Ectodermal cell (in vitro differentiated cells): Measurements from ENCODE around the gene PON1.

ENCODE experiments used
- H3K27ac ChIP-seq: 2 replicates; pipeline ENCODE4 v1.7.0; 2013; ENCODE audit warnings: mild to moderate bottlenecking, low read depth, low read length; ENCODE audit not compliant: insufficient read depth, poor library complexity, severe bottlenecking
- H3K27me3 ChIP-seq: 2 replicates; pipeline ENCODE4 v1.7.0; 2013; ENCODE audit warnings: mild to moderate bottlenecking, low read length; ENCODE audit not compliant: insufficient read depth, control insufficient read depth, poor library complexity, severe bottlenecking
- H3K36me3 ChIP-seq: one replicate; pipeline ENCODE4 v1.7.0; 2013; ENCODE audit warnings: low read length; ENCODE audit not compliant: control insufficient read depth, insufficient read depth
- H3K4me1 ChIP-seq: one replicate; pipeline ENCODE4 v1.7.0; 2013; ENCODE audit warnings: low read length; ENCODE audit not compliant: control insufficient read depth, insufficient read depth
- H3K4me3 ChIP-seq: 2 replicates; pipeline ENCODE4 v1.7.0; 2013; ENCODE audit warnings: low read depth, low read length, control low read depth; ENCODE audit not compliant: insufficient read depth
- H3K9me3 ChIP-seq: 2 replicates; pipeline ENCODE4 v1.7.0; 2013; ENCODE audit warnings: mild to moderate bottlenecking, low read length, moderate library complexity; ENCODE audit not compliant: control insufficient read depth
- WGBS, 2 experiments: methylation state at CpG; one replicate each; pipeline ENCODE4 v1.1.7; 2013; ENCODE audit warnings: missing lambda C conversion rate in 2 of 2; 5-methylcytosine and 5-hydroxymethylcytosine counted together

PON1 gene

GRCh38 chr7:95318501-95319100, 5.7 kb downstream of the PON1 start:
- H3K9me3 ChIP-seq = no peaks in the 10 kb centered on the region
- no peaks in the 10 kb centered on the region for H3K27me3 ChIP-seq
- no peak overlapping the region for H3K27ac ChIP-seq
- no peak overlapping the region for H3K4me3 ChIP-seq
- WGBS, 2 experiments = 90 to 94% methylated on average over 4 to 6 of the region's 8 CpGs
- no peaks in the 10 kb centered on the region for H3K36me3 ChIP-seq
- no peaks in the 10 kb centered on the region for H3K4me1 ChIP-seq

GRCh38 chr7:95317966-95318365, 6.4 kb downstream of the PON1 start:
- no peaks in the 10 kb centered on the region for H3K36me3 ChIP-seq
- H3K27ac ChIP-seq = no peak overlapping the region
- no peaks in the 10 kb centered on the region for H3K27me3 ChIP-seq
- H3K4me3 ChIP-seq = no peak overlapping the region
- no peaks in the 10 kb centered on the region for H3K9me3 ChIP-seq
- no peaks in the 10 kb centered on the region for H3K4me1 ChIP-seq
- 93 to 98% methylated on average over 3 of the region's 3 CpGs for WGBS, 2 experiments

- Histone ChIP-seq H3K4me3 (no peak overlapping the region), H3K36me3 (no peaks in the 10 kb centered on the region), H3K27ac (no peak overlapping the region), H3K9me3 (no peaks in the 10 kb centered on the region), H3K4me1 (no peaks in the 10 kb centered on the region), H3K27me3 (no peaks in the 10 kb centered on the region)
- 22 to 25% methylated on average over 2 of the region's 2 CpGs for WGBS, 2 experiments
Measured at GRCh38 chr7:95317546-95317945, 6.8 kb downstream of the PON1 start.

GRCh38 chr7:95316588-95316987, 7.7 kb downstream of the PON1 start:
- H3K27me3 ChIP-seq = no peaks in the 10 kb centered on the region
- H3K9me3 ChIP-seq = no peaks in the 10 kb centered on the region
- no peak overlapping the region for H3K27ac ChIP-seq
- 100% methylated on average over 1 of the region's 2 CpGs for WGBS, 2 experiments
- H3K4me1 ChIP-seq = no peaks in the 10 kb centered on the region
- no peak overlapping the region for H3K4me3 ChIP-seq
- no peaks in the 10 kb centered on the region for H3K36me3 ChIP-seq

GRCh38 chr7:95312561-95312960, 11.8 kb downstream of the PON1 start:
- Histone ChIP-seq H3K9me3 (no peaks in the 10 kb centered on the region), H3K27me3 (no peaks in the 10 kb centered on the region), H3K4me1 (no peaks in the 10 kb centered on the region), H3K27ac (no peak overlapping the region), H3K36me3 (no peaks in the 10 kb centered on the region), H3K4me3 (no peak overlapping the region)
- 91 to 96% methylated on average over 4 of the region's 4 CpGs for WGBS, 2 experiments

GRCh38 chr7:95311389-95311788, 12.9 kb downstream of the PON1 start:
- Histone ChIP-seq H3K36me3 (no peaks in the 10 kb centered on the region), H3K27me3 (no peaks in the 10 kb centered on the region), H3K4me1 (no peaks in the 10 kb centered on the region), H3K4me3 (no peak overlapping the region), H3K9me3 (no peaks in the 10 kb centered on the region), H3K27ac (no peak overlapping the region)
- WGBS, 2 experiments = 94 to 97% methylated on average over 2 of the region's 2 CpGs

GRCh38 chr7:95309951-95310350, 14.4 kb downstream of the PON1 start:
- Histone ChIP-seq H3K27ac (no peak overlapping the region), H3K9me3 (no peaks in the 10 kb centered on the region)

GRCh38 chr7:95304990-95305389, 19.3 kb downstream of the PON1 start:
- Histone ChIP-seq H3K27ac (no peak overlapping the region), H3K4me3 (no peak overlapping the region), H3K36me3 (no peaks in the 10 kb centered on the region), H3K9me3 (no peaks in the 10 kb centered on the region), H3K4me1 (no peaks in the 10 kb centered on the region), H3K27me3 (no peaks in the 10 kb centered on the region)
- WGBS, 2 experiments = 77 to 82% methylated on average over 7 of the region's 7 CpGs

More at GRCh38 chr7:95309951-95310350, 14.4 kb downstream of the PON1 start:
- Histone ChIP-seq H3K27me3 (no peaks in the 10 kb centered on the region), H3K4me1 (no peaks in the 10 kb centered on the region), H3K4me3 (no peak overlapping the region), H3K36me3 (no peaks in the 10 kb centered on the region)
- WGBS, 2 experiments = 88 to 95% methylated on average over 2 of the region's 2 CpGs

- Histone ChIP-seq H3K36me3 (no peaks in the 10 kb centered on the region), H3K4me1 (no peaks in the 10 kb centered on the region), H3K27ac (no peak overlapping the region), H3K9me3 (no peaks in the 10 kb centered on the region), H3K27me3 (no peaks in the 10 kb centered on the region), H3K4me3 (no peak overlapping the region)
- 88 to 89% methylated on average over 9 of the region's 9 CpGs for WGBS, 2 experiments
Measured at GRCh38 chr7:95303013-95303905, 21.1 kb downstream of the PON1 start.

GRCh38 chr7:95298091-95298490, 26.2 kb downstream of the PON1 start:
- 94 to 96% methylated on average over 3 of the region's 3 CpGs for WGBS, 2 experiments
- Histone ChIP-seq H3K27me3 (no peaks in the 10 kb centered on the region), H3K4me3 (no peak overlapping the region), H3K9me3 (no peaks in the 10 kb centered on the region), H3K27ac (no peak overlapping the region), H3K36me3 (no peaks in the 10 kb centered on the region), H3K4me1 (no peaks in the 10 kb centered on the region)
